GM19023 (cell line): ENCODE measurements around the gene MCF2L.
"Not testable (repeated sequence)": the region's sequence is repeated elsewhere in the genome, so short reads cannot be mapped to it uniquely, and the experiment has no call there.

ENCODE experiments used
- ATAC-seq: cut with Tn5 transposase; IDR thresholded peaks from one replicate; pipeline ENCODE4 v1.9.1; 2021; ENCODE audit warnings: mild to moderate bottlenecking, moderate library complexity; ENCODE audit not compliant: unreplicated experiment

The MCF2L gene, protein sequence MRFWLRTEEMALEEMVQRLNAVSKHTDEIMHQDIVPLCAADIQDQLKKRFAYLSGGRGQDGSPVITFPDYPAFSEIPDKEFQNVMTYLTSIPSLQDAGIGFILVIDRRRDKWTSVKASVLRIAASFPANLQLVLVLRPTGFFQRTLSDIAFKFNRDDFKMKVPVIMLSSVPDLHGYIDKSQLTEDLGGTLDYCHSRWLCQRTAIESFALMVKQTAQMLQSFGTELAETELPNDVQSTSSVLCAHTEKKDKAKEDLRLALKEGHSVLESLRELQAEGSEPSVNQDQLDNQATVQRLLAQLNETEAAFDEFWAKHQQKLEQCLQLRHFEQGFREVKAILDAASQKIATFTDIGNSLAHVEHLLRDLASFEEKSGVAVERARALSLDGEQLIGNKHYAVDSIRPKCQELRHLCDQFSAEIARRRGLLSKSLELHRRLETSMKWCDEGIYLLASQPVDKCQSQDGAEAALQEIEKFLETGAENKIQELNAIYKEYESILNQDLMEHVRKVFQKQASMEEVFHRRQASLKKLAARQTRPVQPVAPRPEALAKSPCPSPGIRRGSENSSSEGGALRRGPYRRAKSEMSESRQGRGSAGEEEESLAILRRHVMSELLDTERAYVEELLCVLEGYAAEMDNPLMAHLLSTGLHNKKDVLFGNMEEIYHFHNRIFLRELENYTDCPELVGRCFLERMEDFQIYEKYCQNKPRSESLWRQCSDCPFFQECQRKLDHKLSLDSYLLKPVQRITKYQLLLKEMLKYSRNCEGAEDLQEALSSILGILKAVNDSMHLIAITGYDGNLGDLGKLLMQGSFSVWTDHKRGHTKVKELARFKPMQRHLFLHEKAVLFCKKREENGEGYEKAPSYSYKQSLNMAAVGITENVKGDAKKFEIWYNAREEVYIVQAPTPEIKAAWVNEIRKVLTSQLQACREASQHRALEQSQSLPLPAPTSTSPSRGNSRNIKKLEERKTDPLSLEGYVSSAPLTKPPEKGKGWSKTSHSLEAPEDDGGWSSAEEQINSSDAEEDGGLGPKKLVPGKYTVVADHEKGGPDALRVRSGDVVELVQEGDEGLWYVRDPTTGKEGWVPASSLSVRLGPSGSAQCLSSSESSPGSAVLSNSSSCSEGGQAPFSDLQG

GRCh38 chr13:112968910-112969691 lies at the start of gene MCF2L:
TSS of gene MCF2L (plus strand) at chr13:112969214. CDS start at chr13:112969380, 166 bp downstream.
- ATAC-seq: no peak

DNA sequence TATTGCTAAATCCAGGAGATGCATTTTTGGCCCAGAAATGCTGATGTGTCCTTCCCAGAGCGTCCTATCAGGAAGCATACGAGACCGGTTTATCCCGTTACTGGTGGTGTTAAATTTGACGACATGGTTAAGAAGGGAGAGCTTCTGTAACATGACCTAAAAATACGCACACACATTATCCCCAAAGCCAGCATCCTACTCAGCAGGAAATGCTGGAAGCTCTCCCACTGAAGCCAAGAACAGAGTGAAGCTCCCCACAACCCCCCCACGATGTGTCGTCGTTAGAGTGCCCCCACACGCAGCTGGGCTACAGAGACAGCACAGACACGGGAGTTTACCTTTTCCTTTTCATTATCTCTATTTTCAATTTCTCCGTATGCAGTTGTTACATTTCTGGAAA lies 45.1 kb upstream of the MCF2L start:
- no peak for ATAC-seq

DNA sequence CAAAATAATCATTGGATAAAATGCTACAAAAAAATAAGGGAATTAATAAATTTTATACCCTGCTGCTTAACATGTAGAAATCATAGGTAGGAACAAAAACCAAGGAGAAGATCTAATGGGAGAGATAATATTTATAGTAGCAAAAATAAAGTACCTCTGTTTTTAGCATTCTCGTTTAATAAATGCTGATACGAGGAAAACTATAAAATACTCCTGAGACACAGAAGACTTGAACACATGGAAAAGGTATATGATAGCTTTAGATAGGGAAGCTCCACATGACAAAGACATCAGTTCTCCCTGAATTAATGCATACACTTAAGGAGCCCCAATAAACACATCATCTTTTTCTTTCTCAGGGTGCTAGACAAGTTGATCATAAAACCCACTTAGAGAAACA lies 44.6 kb upstream of the MCF2L start:
- no peak for ATAC-seq

GRCh38 chr13:112926003-112926402 lies 43.0 kb upstream of the MCF2L start:
- no peak for ATAC-seq

GRCh38 chr13:112926993-112927392 lies 42.0 kb upstream of the MCF2L start:
- no peak for ATAC-seq

- no peak for ATAC-seq
Measured at GRCh38 chr13:112928020-112928971, 40.7 kb upstream of the MCF2L start.

GRCh38 chr13:112928972-112929782 lies 39.8 kb upstream of the MCF2L start:
- ATAC-seq: no peak

DNA sequence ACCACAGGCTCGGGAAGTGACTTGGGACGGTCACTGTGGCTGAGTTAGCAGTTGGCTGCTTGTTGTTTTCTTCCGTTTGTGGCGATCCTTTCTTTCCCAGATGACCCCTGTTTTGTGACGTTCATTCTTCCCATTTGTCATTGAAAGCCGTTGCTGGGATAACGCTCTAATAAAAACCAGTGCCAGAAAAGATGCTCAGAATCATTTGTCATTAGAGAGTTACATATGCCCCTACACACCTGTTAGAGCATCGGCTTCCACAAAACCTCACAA lies 39.3 kb upstream of the MCF2L start:
- no peak for ATAC-seq

- ATAC-seq: no peak
Measured at GRCh38 chr13:112930192-112930591, 38.8 kb upstream of the MCF2L start.

- peak; percentile 93 for ATAC-seq
Measured at GRCh38 chr13:112931028-112931934, 37.7 kb upstream of the MCF2L start.

- ATAC-seq: no peak
Measured at GRCh38 chr13:112932971-112933370, 36.0 kb upstream of the MCF2L start.

DNA sequence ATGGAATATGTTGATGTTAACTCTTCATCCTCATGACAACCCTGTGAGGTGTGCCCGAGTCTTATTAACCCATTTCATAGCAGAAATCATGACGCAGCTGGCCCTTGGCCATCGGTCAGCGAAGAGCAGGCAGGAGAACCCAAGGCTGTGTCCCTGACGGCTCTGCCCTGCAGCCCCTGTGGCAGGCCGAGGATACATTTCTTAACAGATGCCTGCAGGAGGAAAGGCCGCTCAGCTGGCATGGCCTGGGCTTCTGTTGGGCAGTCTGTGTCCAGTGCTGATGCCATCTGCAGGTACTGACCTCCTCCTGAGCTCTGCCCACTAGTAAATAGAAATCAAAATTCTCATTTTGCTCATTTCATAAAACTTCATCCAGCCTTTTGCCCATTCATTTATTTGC lies 35.4 kb upstream of the MCF2L start:
- ATAC-seq: no peak

DNA sequence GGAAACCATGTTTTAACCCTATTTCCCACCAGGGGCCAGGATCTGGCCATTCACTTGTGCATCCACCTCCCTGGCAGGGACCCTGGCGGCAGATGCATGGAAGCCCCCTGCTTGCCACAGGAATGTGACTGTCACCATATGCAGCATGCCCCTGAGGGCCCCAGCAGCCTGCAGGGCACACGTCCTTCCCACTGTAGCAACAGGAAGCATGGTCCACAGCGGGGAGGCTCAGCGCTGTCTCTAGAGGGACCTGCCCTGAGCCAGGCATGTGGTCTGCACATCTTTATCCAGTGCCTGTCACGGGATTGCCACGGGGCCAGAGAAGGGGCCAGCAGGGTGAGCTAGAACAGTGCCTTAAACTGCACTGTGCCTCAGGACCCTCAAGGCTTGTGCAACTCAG lies 34.9 kb upstream of the MCF2L start:
- no peak for ATAC-seq

GRCh38 chr13:112938680-112939079 lies 30.3 kb upstream of the MCF2L start:
- no peak for ATAC-seq

- no peak for ATAC-seq
Measured at GRCh38 chr13:112940236-112940635, 28.8 kb upstream of the MCF2L start.

GRCh38 chr13:112941349-112941748 lies 27.7 kb upstream of the MCF2L start:
- ATAC-seq: no peak

DNA sequence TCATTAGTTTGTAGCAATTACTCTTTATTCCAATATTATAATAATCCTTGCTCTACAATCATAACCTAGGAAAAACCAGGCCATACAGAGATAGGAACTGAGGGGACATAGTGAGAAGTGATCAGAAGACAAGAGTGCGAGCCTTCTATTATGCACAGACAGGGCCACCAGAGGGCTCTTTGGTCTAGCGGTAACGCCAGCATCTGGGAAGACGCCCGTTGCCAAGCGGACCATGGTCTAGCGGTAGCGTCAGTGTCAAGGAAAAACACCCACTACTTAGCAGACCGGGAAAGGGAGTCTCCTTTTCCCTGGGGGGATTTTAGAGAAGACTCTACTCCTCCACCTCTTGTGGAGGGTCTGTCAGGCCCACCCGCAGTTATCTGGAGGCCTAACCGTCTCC lies 27.2 kb upstream of the MCF2L start:
- not testable (repeated sequence) for ATAC-seq
